Spleen (tissue), 11 donors: ENCODE data around the gene GRAMD2B. TPM values are rescaled to one million over a fixed set of nuclear protein-coding genes. Genes with fewer than 3 reads are reported as not detected.

Experiments
- DNase-seq: peaks from one replicate; pipeline ENCODE4 v3.0.0-alpha.2; 2020
- H3K27ac ChIP-seq, 8 donors: fragments of 200-600 bp; sonication (generic) in 7 of 8; 1 replicate in 4 of 8; 2 replicates in 4 of 8; pipeline versions ENCODE4 v1.5.0 to v1.8.0; 2016 to 2021; ENCODE audit warnings: inconsistent platforms in 4 of 8, mild to moderate bottlenecking in 4 of 8, moderate library complexity in 1 of 8
- H3K27me3 ChIP-seq, 7 donors: fragments of 200-600 bp; sonication (generic) in 6 of 7; replicated peaks in 1 of 7; 1 replicate in 4 of 7; 2 replicates in 3 of 7; pipeline versions ENCODE4 v1.5.0 to v1.8.0; 2016 to 2021; ENCODE audit warnings: inconsistent platforms in 3 of 7, mild to moderate bottlenecking in 1 of 7
- H3K36me3 ChIP-seq, 6 donors: fragments of 200-600 bp; sonication (generic) in 5 of 6; 1 replicate in 4 of 6; 2 replicates in 2 of 6; pipeline versions ENCODE4 v1.5.0 to v1.8.0; 2016 to 2021; ENCODE audit warnings: inconsistent platforms in 2 of 6
- H3K4me1 ChIP-seq, 6 donors: fragments of 200-600 bp; sonication (generic) in 5 of 6; 1 replicate in 3 of 6; 2 replicates in 3 of 6; pipeline versions ENCODE4 v1.5.0 to v1.8.0; 2016 to 2021; ENCODE audit warnings: inconsistent platforms in 3 of 6
- H3K4me3 ChIP-seq, 8 donors: fragments of 200-600 bp; sonication (generic) in 7 of 8; 1 replicate in 4 of 8; 2 replicates in 4 of 8; pipeline versions ENCODE4 v1.5.0 to v1.8.0; 2016 to 2021; ENCODE audit warnings: inconsistent platforms in 4 of 8, mild to moderate bottlenecking in 4 of 8, moderate library complexity in 2 of 8
- H3K9me3 ChIP-seq, 8 donors: fragments of 200-600 bp; sonication (generic) in 7 of 8; 1 replicate in 4 of 8; 2 replicates in 4 of 8; pipeline versions ENCODE4 v1.5.0 to v1.8.0; 2016 to 2021; ENCODE audit warnings: inconsistent platforms in 4 of 8
- CTCF ChIP-seq, 11 experiments: fragments of 200-600 bp in 7 of 11; fragments of 450-650 bp in 4 of 11; sonication (generic) in 4 of 11; IDR thresholded peaks in 8 of 11; conservative IDR thresholded peaks in 3 of 11; 1 replicate in 7 of 11; 2 replicates in 4 of 11; pipeline versions ENCODE4 v1.4.0 to v1.8.0; 2016 to 2021; ENCODE audit warnings: antibody characterized with exemption in 11 of 11, inconsistent platforms in 4 of 11, mild to moderate bottlenecking in 1 of 11
- POLR2A ChIP-seq, 3 donors: fragments of 450-650 bp; IDR thresholded peaks; one replicate each; pipeline ENCODE4 v1.5.1; 2017; ENCODE audit warnings: antibody characterized with exemption in 3 of 3, mild to moderate bottlenecking in 1 of 3
- POLR2AphosphoS5 ChIP-seq, 3 donors: sonication (generic); formaldehyde crosslinking; IDR thresholded peaks; one replicate each; pipeline ENCODE4 v1.5.1; 2017; ENCODE audit warnings: antibody characterized with exemption in 3 of 3
- WGBS, 5 donors: extraction: QIAGEN DNeasy Blood & Tissue Kit in 3 of 5; methylation state at CpG; one replicate each; pipeline versions ENCODE4 v1.1.5 to v1.1.7; 2013 to 2018; 5-methylcytosine and 5-hydroxymethylcytosine counted together
- intact Hi-C: fragments of 100-400 bp; cut with DNase I; formaldehyde crosslinking; loops from one replicate; pipeline ENCODE4 v1.15.0; 2023; ENCODE audit warnings: low total_unique reads
- polyA plus RNA-seq, 3 donors: library from polyadenylated mRNA; stranded (reverse); fragments of 200-250 nt; gene quantifications; one replicate each; pipeline ENCODE4 v1.2.1, GENCODE V29; 2013
- total RNA-seq, 7 donors: library from RNA; depleted of rRNA in 3 of 7; stranded (reverse); fragments of >200 nt in 3 of 7; fragmentation: NEBNext Ultra II Directional in 4 of 7; extraction: Animal tissue kit (Norgen Biotek cat#: 25700) in 4 of 7; gene quantifications; one replicate each; pipeline versions ENCODE4 v1.1.0 to v1.2.1, GENCODE V29; 2016 to 2021
- donor health status: healthy with polysubstance abuse.
- donor health status: DM: no; HTN: no; CAD: no; lungs with moderate emphysema.
- donor health status: DM: no; HTN: no; CAD: no.
- donor health status: Bipolar disorder and iron deficiency.
- donor health status: healthy.
- donor health status: DM: no; HTN: no; CAD: no.
- donor health status: DM: yes; HTN: yes; CAD: no.

GRAMD2B gene
- total and polyA plus RNA-seq, 10 donors, result 3.0 to 28.7 (median 10.9) TPM

DNA sequence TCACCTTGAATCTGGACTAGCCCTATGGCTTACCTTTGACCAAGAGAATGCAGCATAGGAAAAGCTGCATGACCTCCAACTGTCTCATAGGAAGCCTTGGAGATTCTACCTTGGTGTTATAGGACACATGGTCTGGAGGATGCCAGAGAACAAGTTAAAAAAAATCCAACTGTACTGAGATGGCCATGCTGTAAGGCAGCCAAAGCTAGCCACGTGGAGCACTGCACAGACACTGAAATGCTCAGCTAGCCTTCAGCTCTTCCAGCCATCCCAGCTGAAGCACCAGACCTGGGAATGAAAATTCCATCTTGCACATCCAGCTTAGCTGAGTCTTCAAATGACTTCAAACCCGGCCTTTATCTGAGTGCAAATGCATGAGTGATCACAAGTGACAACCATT, 6.0 kb upstream of the GRAMD2B start:
- intact Hi-C loops, result no loop called here
- WGBS, 5 donors, result 84 to 94% (median 92%) methylated on average over 2 of the region's 2 CpGs
- no peaks in the 10 kb centered on the region for H3K9me3 ChIP-seq
- H3K27ac ChIP-seq, result no peak overlapping the region
- DNase-seq, result no peak
- TF ChIP-seq POLR2AphosphoS5 (IDR thresholded peaks at IDR 0.05) (no peak), POLR2A (IDR thresholded peaks at IDR 0.05) (no peak), CTCF (IDR thresholded peaks at IDR 0.05 in 8 of 11, conservative IDR thresholded peaks at IDR 0.05 in 3 of 11) (no peak)
- H3K27me3 ChIP-seq, result peaks cover 0 to 4% (median 0%) of the 10 kb centered on the region in 7 donors
- no peak overlapping the region for H3K4me3 ChIP-seq
- H3K4me1 ChIP-seq, result peaks cover 0 to 11% (median 5%) of the 10 kb centered on the region in 6 donors
- no peaks in the 10 kb centered on the region for H3K36me3 ChIP-seq

GRCh38 chr5:126419102-126419501, 4.1 kb upstream of the GRAMD2B start:
- intact Hi-C loops, result no loop called here
- peaks cover 5 to 24% (median 9%) of the 10 kb centered on the region in 6 donors for H3K4me1 ChIP-seq
- no peak overlapping the region for H3K27ac ChIP-seq
- no peak for DNase-seq
- TF ChIP-seq POLR2A (IDR thresholded peaks at IDR 0.05) (no peak), CTCF (IDR thresholded peaks at IDR 0.05 in 8 of 11, conservative IDR thresholded peaks at IDR 0.05 in 3 of 11) (no peak), POLR2AphosphoS5 (IDR thresholded peaks at IDR 0.05) (no peak)
- H3K4me3 ChIP-seq, result no peak overlapping the region
- H3K27me3 ChIP-seq, result peaks cover 0 to 4% (median 0%) of the 10 kb centered on the region in 7 donors
- no peaks in the 10 kb centered on the region for H3K36me3 ChIP-seq
- no peaks in the 10 kb centered on the region for H3K9me3 ChIP-seq
- WGBS, 5 donors, result 76 to 86% (median 84%) methylated on average over 5 of the region's 5 CpGs

- Histone ChIP-seq H3K9me3 (no peaks in the 10 kb centered on the region), H3K27me3 (no peaks in the 10 kb centered on the region), H3K27ac (no peak overlapping the region), H3K4me3 (no peak overlapping the region), H3K36me3 (peaks cover 0 to 12% (median 0%) of the 10 kb centered on the region in 6 donors), H3K4me1 (peaks cover 0 to 32% (median 16%) of the 10 kb centered on the region in 6 donors)
- 18 to 94% (median 22%) methylated on average over 2 of the region's 2 CpGs for WGBS, 5 donors
- TF ChIP-seq POLR2A (IDR thresholded peaks at IDR 0.05) (no peak), CTCF (IDR thresholded peaks at IDR 0.05 in 8 of 11, conservative IDR thresholded peaks at IDR 0.05 in 3 of 11) (no peak), POLR2AphosphoS5 (IDR thresholded peaks at IDR 0.05) (no peak)
- DNase-seq, result no peak
- intact Hi-C loops, result no loop called here
These were observed 5.2 kb downstream of the GRAMD2B start for GRCh38 chr5:126428421-126428820.

GRCh38 chr5:126430631-126431030, 7.4 kb downstream of the GRAMD2B start:
- H3K9me3 ChIP-seq, result no peaks in the 10 kb centered on the region
- H3K4me1 ChIP-seq, result peaks cover 0 to 11% (median under 1%) of the 10 kb centered on the region in 6 donors
- intact Hi-C loops, result no loop called here
- H3K36me3 ChIP-seq, result peaks cover 0 to 12% (median 0%) of the 10 kb centered on the region in 6 donors
- no peak for DNase-seq
- H3K4me3 ChIP-seq, result no peak overlapping the region
- TF ChIP-seq POLR2A (IDR thresholded peaks at IDR 0.05) (no peak), CTCF (IDR thresholded peaks at IDR 0.05 in 8 of 11, conservative IDR thresholded peaks at IDR 0.05 in 3 of 11) (no peak)
- H3K27me3 ChIP-seq, result no peaks in the 10 kb centered on the region
- no peak overlapping the region for H3K27ac ChIP-seq
